Endodermal cell (in vitro differentiated cells): ENCODE results near the gene DNAJC1. TPM values are rescaled to one million over a fixed set of nuclear protein-coding genes. Genes with fewer than 3 reads are reported as not detected.

Experiments used
- DNase-seq: peaks from one replicate; pipeline ENCODE4 v3.0.0-alpha.2; 2017
- H3K27ac ChIP-seq: 2 replicates; pipeline ENCODE4 v1.5.1; 2013; ENCODE audit warnings: mild to moderate bottlenecking, low read depth, low read length, moderate library complexity
- H3K27me3 ChIP-seq: 2 replicates; pipeline ENCODE4 v1.6.1; 2013; ENCODE audit warnings: mild to moderate bottlenecking, low read length, moderate library complexity; ENCODE audit not compliant: insufficient read depth, control insufficient read depth, poor library complexity, severe bottlenecking
- H3K36me3 ChIP-seq: 2 replicates; pipeline ENCODE4 v1.7.0; 2013; ENCODE audit warnings: mild to moderate bottlenecking, low read length, moderate library complexity; ENCODE audit not compliant: control insufficient read depth, insufficient read depth
- H3K4me1 ChIP-seq: one replicate; pipeline ENCODE4 v1.7.0; 2013; ENCODE audit warnings: low read length; ENCODE audit not compliant: control insufficient read depth, insufficient read depth
- H3K4me3 ChIP-seq: 2 replicates; pipeline ENCODE4 v1.5.1; 2013; ENCODE audit warnings: mild to moderate bottlenecking, low read length, moderate library complexity
- H3K9ac ChIP-seq: 2 replicates; pipeline ENCODE4 v1.6.1; 2013; ENCODE audit warnings: mild to moderate bottlenecking, low read length, moderate library complexity; ENCODE audit not compliant: poor library complexity, severe bottlenecking; ENCODE audit errors: extremely low read depth
- H3K9me3 ChIP-seq: 2 replicates; pipeline ENCODE4 v1.6.1; 2013; ENCODE audit warnings: mild to moderate bottlenecking, low read length, moderate library complexity; ENCODE audit not compliant: control insufficient read depth
- H3K27ac Mint-ChIP-seq: 2 replicates; pipeline ENCODE4 v1.8.0; 2020; ENCODE audit warnings: mixed read lengths
- H3K27me3 Mint-ChIP-seq: 2 replicates; pipeline ENCODE4 v1.8.0; 2021; ENCODE audit warnings: mild to moderate bottlenecking, mixed read lengths; ENCODE audit not compliant: insufficient read depth
- H3K36me3 Mint-ChIP-seq: 2 replicates; pipeline ENCODE4 v1.8.0; 2020; ENCODE audit warnings: low read depth, mixed read lengths
- H3K4me1 Mint-ChIP-seq: 2 replicates; pipeline ENCODE4 v1.8.0; 2020; ENCODE audit warnings: mixed read lengths
- H3K4me3 Mint-ChIP-seq: 2 replicates; pipeline ENCODE4 v1.8.0; 2020; ENCODE audit warnings: mild to moderate bottlenecking, moderate library complexity, mixed read lengths
- H3K9me3 Mint-ChIP-seq: 2 replicates; pipeline ENCODE4 v1.8.0; 2020; ENCODE audit warnings: mild to moderate bottlenecking, mixed read lengths
- CTCF ChIP-seq: fragments of 200-600 bp; sonication (generic); conservative IDR thresholded peaks from 2 replicates; pipeline ENCODE4 v1.5.0; 2021; ENCODE audit warnings: antibody characterized with exemption, mild to moderate bottlenecking
- WGBS, 2 experiments: methylation state at CpG; one replicate each; pipeline versions ENCODE4 v1.1.5 to v1.1.7; 2013; ENCODE audit warnings: missing lambda C conversion rate in 2 of 2, mixed read lengths in 1 of 2; ENCODE audit not compliant: insufficient coverage in 1 of 2, insufficient read length in 1 of 2; 5-methylcytosine and 5-hydroxymethylcytosine counted together
- total RNA-seq, 2 donors: library from RNA; stranded (reverse); fragmentation: NEBNext Ultra II Directional in 1 of 2; extraction: Animal tissue kit (Norgen Biotek cat#: 25700) in 1 of 2; gene quantifications; 2 replicates in 1 of 2; 3 replicates in 1 of 2; pipeline ENCODE4 v1.2.1, GENCODE V29; 2021

The DNAJC1 gene
- total RNA-seq, 2 donors from 2014 or later, result 23.5 to 30.4 TPM

GRCh38 chr10:21961847-21962246, 41.7 kb downstream of the DNAJC1 start:
- Histone ChIP-seq H3K9me3 (peaks cover 20% of the 10 kb centered on the region), H3K36me3 (no peaks in the 10 kb centered on the region), H3K4me3 (no peak overlapping the region), H3K4me1 (no peaks in the 10 kb centered on the region), H3K27me3 (no peaks in the 10 kb centered on the region), H3K9ac (no peak overlapping the region), H3K27ac (no peak overlapping the region)
- Mint-ChIP-seq H3K9me3 (peaks cover 11% of the 10 kb centered on the region), H3K4me1 (peaks cover 23% of the 10 kb centered on the region), H3K4me3 (no peak overlapping the region), H3K27me3 (no peaks in the 10 kb centered on the region), H3K27ac (no peak overlapping the region), H3K36me3 (peaks cover 6% of the 10 kb centered on the region)
- DNase-seq, result no peak
- TF ChIP-seq CTCF, result no peak

- Mint-ChIP-seq H3K9me3 (peaks cover 6% of the 10 kb centered on the region), H3K4me1 (peaks cover 23% of the 10 kb centered on the region), H3K27me3 (no peaks in the 10 kb centered on the region), H3K27ac (no peak overlapping the region), H3K36me3 (peaks cover 1% of the 10 kb centered on the region), H3K4me3 (no peak overlapping the region)
- no peak overlapping the region for H3K27ac ChIP-seq
- no peak for DNase-seq
- no peaks in the 10 kb centered on the region for H3K4me1 ChIP-seq
- peak; percentile 64 for TF ChIP-seq CTCF
- no peak overlapping the region for H3K4me3 ChIP-seq
- no peaks in the 10 kb centered on the region for H3K27me3 ChIP-seq
- H3K36me3 ChIP-seq, result no peaks in the 10 kb centered on the region
- WGBS, 2 experiments, result 76 to 83% methylated on average over 2 of the region's 2 CpGs
- no peak overlapping the region for H3K9ac ChIP-seq
- H3K9me3 ChIP-seq, result peaks cover 6% of the 10 kb centered on the region
Observed at GRCh38 chr10:21959998-21960397, 43.5 kb downstream of the DNAJC1 start.

GRCh38 chr10:21954690-21955089, 48.8 kb downstream of the DNAJC1 start:
- 77 to 88% methylated on average over 1 of the region's 1 CpG for WGBS, 2 experiments
- peaks cover 8% of the 10 kb centered on the region for H3K4me1 Mint-ChIP-seq
- H3K36me3 Mint-ChIP-seq, result no peaks in the 10 kb centered on the region

More at GRCh38 chr10:21954690-21955089, 48.8 kb downstream of the DNAJC1 start:
- no peaks in the 10 kb centered on the region for H3K27me3 ChIP-seq
- no peaks in the 10 kb centered on the region for H3K9me3 Mint-ChIP-seq
- no peaks in the 10 kb centered on the region for H3K9me3 ChIP-seq
- H3K4me3 ChIP-seq, result no peak overlapping the region
- H3K27ac ChIP-seq, result no peak overlapping the region
- H3K36me3 ChIP-seq, result no peaks in the 10 kb centered on the region
- H3K27ac Mint-ChIP-seq, result no peak overlapping the region
- H3K27me3 Mint-ChIP-seq, result no peaks in the 10 kb centered on the region
- TF ChIP-seq CTCF, result no peak
- DNase-seq, result no peak
- H3K9ac ChIP-seq, result no peak overlapping the region
- no peak overlapping the region for H3K4me3 Mint-ChIP-seq
- H3K4me1 ChIP-seq, result no peaks in the 10 kb centered on the region
